K562 (cell line): ENCODE measurements around the gene IZUMO4. TPM values are rescaled to one million over a fixed set of nuclear protein-coding genes. Genes with fewer than 3 reads are reported as not detected.

Source experiments
- CC2D1A ChIP-seq: fragments of 450-650 bp; IDR thresholded peaks from 2 replicates; pipeline ENCODE4 v1.6.1; 2017; ENCODE audit warnings: mild to moderate bottlenecking
- CXXC5 ChIP-seq: fragments of 250-450 bp; sonication (Bioruptor Pico); IDR thresholded peaks from 2 replicates; pipeline ENCODE4 v1.8.0; 2022; ENCODE audit warnings: inconsistent platforms, mild to moderate bottlenecking, moderate library complexity
- EP400 ChIP-seq: fragments of 450-650 bp; IDR thresholded peaks from 2 replicates; pipeline ENCODE4 v1.6.1; 2017; ENCODE audit warnings: antibody characterized with exemption, mild to moderate bottlenecking, moderate library complexity
- MAZ ChIP-seq, 2 experiments: fragments of 450-650 bp in 1 of 2; sonication (generic) in 1 of 2; formaldehyde crosslinking; IDR thresholded peaks in 1 of 2; conservative IDR thresholded peaks in 1 of 2; 2 replicates each; pipeline versions ENCODE4 v1.4.0 to v1.5.0; 2020; ENCODE audit warnings: mild to moderate bottlenecking in 1 of 2, missing genetic modification reagents in 1 of 2
- MCM3 ChIP-seq: fragments of 450-650 bp; IDR thresholded peaks from 2 replicates; pipeline ENCODE4 v1.6.1; 2016
- NR0B1 ChIP-seq: fragments of 450-650 bp; IDR thresholded peaks from one replicate; pipeline ENCODE4 v1.6.1; 2018; ENCODE audit warnings: mild to moderate bottlenecking, moderate library complexity; ENCODE audit not compliant: partially characterized antibody
- SPI1 ChIP-seq: IDR thresholded peaks from 2 replicates; pipeline ENCODE4 v1.6.1; 2011; ENCODE audit warnings: low read depth, low read length, control low read depth, borderline replicate concordance
- ZNF175 ChIP-seq: fragments of 200-800 bp; sonication (Bioruptor generic); IDR thresholded peaks from 2 replicates; pipeline ENCODE4 v1.6.1; 2016; ENCODE audit warnings: low read depth, mild to moderate bottlenecking, missing genetic modification characterization, missing compliant biosample characterization
- ZNF395 ChIP-seq: fragments of 200-800 bp; sonication (Bioruptor generic); IDR thresholded peaks from 2 replicates; pipeline ENCODE4 v1.6.1; 2017; ENCODE audit warnings: missing genetic modification characterization, missing compliant biosample characterization
- polyA plus RNA-seq, 8 experiments: library from polyadenylated mRNA; depleted of rRNA in 4 of 8; stranded (reverse) in 5 of 8; unstranded in 3 of 8; fragments of >200 nt; fragmentation: Nextera tagmentation in 2 of 8; fragmentation: Illumina TruSeq in 1 of 8; extraction: Ambion mirVana in 2 of 8; extraction: Trizol in 1 of 8; gene quantifications; 2 replicates each; pipeline versions ENCODE4 v1.2.1 to v1.2.3, GENCODE V29; 2011 to 2014; ENCODE audit warnings: inconsistent platforms in 1 of 8, missing spikeins in 1 of 8
- total RNA-seq, 7 experiments: library from RNA; depleted of rRNA in 6 of 7; stranded (reverse); fragments of >200 nt in 6 of 7; fragmentation: Illumina TruSeq in 2 of 7; extraction: Trizol in 2 of 7; gene quantifications; 2 replicates each; pipeline versions ENCODE4 v1.2.1 to v1.2.3, GENCODE V29; 2011 to 2021; ENCODE audit warnings: low replicate concordance in 1 of 7
- TF ChIP-seq, protein P1 (sequence below), 2 experiments: fragments of 450-650 bp; IDR thresholded peaks; 2 replicates each; pipeline ENCODE4 v1.6.1; 2016
- TF ChIP-seq, protein P2 (sequence below), 2 experiments: fragments of 450-650 bp; IDR thresholded peaks; 2 replicates each; pipeline ENCODE4 v1.6.1; 2016; ENCODE audit warnings: mild to moderate bottlenecking in 2 of 2, borderline replicate concordance in 1 of 2, low read depth in 1 of 2, moderate library complexity in 1 of 2

Gene IZUMO4
- total and polyA plus RNA-seq, 9 of the 15 experiments (the other 6 are each of a cell fraction or from before 2014, with no cell fraction given) = 0.07 to 3.9 (median 1.2) TPM

- TF ChIP-seq CC2D1A (no peak), EP400 (no peak), SPI1 (peak; percentile 49; the same call in 1 of the 2 replicates), ZNF175 (peak; percentile 53), MAZ (CRISPR knock-in tag; conservative IDR thresholded peaks at IDR 0.05 in 1 of 2, IDR thresholded peaks at IDR 0.05 in 1 of 2) (0 out of 4 replicates have a peak, but pooled peaks of 1 of the 2 experiments have one; percentile 25), CXXC5 (CRISPR knock-in tag) (no peak), NR0B1 (no peak), ZNF395 (CRISPR knock-in tag) (peak; percentile 62; the same call in 1 of the 2 replicates), MCM3 (no peak)
- TF ChIP-seq, protein P1, sequence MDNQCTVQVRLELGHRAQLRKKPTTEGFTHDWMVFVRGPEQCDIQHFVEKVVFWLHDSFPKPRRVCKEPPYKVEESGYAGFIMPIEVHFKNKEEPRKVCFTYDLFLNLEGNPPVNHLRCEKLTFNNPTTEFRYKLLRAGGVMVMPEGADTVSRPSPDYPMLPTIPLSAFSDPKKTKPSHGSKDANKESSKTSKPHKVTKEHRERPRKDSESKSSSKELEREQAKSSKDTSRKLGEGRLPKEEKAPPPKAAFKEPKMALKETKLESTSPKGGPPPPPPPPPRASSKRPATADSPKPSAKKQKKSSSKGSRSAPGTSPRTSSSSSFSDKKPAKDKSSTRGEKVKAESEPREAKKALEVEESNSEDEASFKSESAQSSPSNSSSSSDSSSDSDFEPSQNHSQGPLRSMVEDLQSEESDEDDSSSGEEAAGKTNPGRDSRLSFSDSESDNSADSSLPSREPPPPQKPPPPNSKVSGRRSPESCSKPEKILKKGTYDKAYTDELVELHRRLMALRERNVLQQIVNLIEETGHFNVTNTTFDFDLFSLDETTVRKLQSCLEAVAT (IDR thresholded peaks at IDR 0.05) = no peak
- TF ChIP-seq, protein P2, sequence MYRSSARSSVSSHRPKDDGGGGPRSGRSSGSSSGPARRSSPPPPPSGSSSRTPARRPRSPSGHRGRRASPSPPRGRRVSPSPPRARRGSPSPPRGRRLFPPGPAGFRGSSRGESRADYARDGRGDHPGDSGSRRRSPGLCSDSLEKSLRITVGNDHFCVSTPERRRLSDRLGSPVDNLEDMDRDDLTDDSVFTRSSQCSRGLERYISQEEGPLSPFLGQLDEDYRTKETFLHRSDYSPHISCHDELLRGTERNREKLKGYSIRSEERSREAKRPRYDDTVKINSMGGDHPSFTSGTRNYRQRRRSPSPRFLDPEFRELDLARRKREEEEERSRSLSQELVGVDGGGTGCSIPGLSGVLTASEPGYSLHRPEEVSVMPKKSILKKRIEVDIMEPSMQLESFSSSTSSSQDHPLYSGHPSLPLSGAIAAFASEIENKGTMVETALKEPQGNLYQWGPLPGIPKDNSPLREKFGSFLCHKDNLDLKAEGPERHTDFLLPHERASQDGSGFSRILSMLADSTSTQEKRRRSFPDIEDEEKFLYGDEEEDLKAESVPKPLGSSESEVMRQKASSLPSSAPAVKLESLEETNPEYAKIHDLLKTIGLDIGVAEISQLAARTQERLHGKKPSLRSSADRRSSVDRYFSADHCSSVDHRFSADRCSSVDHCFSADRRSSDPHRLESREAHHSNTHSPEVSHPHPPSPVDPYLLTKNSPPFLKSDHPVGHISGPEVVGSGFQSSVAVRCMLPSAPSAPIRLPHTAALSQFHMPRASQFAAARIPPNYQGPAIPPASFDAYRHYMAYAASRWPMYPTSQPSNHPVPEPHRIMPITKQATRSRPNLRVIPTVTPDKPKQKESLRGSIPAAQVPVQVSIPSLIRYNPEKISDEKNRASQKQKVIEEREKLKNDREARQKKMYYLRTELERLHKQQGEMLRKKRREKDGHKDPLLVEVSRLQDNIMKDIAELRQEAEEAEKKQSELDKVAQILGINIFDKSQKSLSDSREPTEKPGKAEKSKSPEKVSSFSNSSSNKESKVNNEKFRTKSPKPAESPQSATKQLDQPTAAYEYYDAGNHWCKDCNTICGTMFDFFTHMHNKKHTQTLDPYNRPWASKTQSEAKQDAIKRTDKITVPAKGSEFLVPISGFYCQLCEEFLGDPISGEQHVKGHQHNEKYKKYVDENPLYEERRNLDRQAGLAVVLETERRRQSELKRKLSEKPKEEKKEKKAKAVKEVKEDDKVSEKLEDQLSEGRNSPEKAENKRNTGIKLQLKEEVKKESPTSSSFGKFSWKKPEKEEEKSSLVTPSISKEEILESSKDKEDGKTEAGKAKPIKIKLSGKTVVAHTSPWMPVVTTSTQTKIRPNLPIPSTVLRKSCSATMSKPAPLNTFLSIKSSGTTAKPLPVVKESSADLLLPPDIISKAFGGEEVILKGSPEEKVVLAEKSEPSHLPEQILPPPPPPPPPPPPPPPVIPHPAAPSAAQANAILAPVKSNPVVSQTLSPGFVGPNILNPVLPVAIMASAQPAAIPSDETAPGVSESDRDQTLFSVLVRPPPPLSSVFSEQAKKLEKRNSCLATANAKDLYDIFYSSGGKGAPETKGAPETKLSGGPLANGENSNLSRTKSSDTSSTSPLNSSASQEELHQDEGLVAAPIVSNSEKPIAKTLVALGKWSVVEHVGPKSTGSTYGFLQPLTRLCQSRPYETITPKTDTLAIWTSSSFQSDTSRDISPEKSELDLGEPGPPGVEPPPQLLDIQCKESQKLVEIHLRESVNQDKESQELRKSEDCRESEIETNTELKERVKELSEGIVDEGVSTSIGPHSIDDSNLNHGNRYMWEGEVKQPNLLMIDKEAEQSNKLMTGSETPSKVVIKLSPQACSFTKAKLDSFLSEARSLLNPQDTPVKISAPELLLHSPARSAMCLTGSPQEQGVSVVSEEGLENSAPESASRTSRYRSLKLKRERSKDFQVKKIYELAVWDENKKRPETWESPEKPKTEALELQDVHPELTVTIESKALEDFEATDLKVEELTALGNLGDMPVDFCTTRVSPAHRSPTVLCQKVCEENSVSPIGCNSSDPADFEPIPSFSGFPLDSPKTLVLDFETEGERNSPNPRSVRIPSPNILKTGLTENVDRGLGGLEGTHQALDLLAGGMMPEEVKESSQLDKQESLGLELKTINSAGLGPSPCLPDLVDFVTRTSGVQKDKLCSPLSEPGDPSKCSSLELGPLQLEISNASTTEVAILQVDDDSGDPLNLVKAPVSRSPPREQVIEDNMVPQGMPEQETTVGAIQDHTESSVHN (IDR thresholded peaks at IDR 0.05; ENCODE audit: borderline replicate concordance in 1 of 2, low read depth in 1 of 2) = no peak
Measured at GRCh38 chr19:2084993-2085720, 11.6 kb upstream of the IZUMO4 start (continued).
